Panc1 (cell line): ENCODE data around the gene LTBP2. TPM values are rescaled to one million over a fixed set of nuclear protein-coding genes. Genes with fewer than 3 reads are reported as not detected.

Experiments
- ATAC-seq: fragments of 200-7000 bp; cut with Tn5 transposase; 2 replicates; pipeline ENCODE4 v1.9.1; 2020; ENCODE audit warnings: mild to moderate bottlenecking, moderate library complexity
- BruUV-seq: library from RNA; stranded (reverse); fragments of 400-500 nt; replicated peaks from 2 replicates; lab custom pipeline; 2021; lab: Mats Ljungman, UMichigan
- CTCF ChIA-PET: fragments of 300-600 bp; sonication (Branson Sonifier 250); formaldehyde crosslinking; loops from one replicate; lab custom pipeline; 2022; ENCODE audit warnings: antibody characterized with exemption; lab: Charles Lee
- POLR2A ChIA-PET: fragments of 300-600 bp; sonication (Branson Sonifier 250); formaldehyde crosslinking; loops from one replicate; lab custom pipeline; 2022; ENCODE audit warnings: antibody characterized with exemption; lab: Charles Lee
- DNase-seq: peaks from one replicate; pipeline ENCODE4 v3.0.0-alpha.2; 2010; ENCODE audit warnings: low read depth, low spot score
- H3K27ac ChIP-seq: 2 replicates; pipeline ENCODE4 v1.5.1; 2011; ENCODE audit warnings: mild to moderate bottlenecking, low read length, inconsistent platforms
- H3K27me3 ChIP-seq: fragments of 200-500 bp; sonication (Bioruptor generic); 2 replicates; pipeline ENCODE4 v1.6.0; 2014; ENCODE audit warnings: low read length, inconsistent platforms; ENCODE audit not compliant: control insufficient read depth, insufficient read depth
- H3K36me3 ChIP-seq: fragments of 200-500 bp; sonication (Bioruptor generic); 2 replicates; pipeline ENCODE4 v1.5.1; 2014; ENCODE audit warnings: inconsistent platforms, mild to moderate bottlenecking, low read length, moderate library complexity; ENCODE audit not compliant: control insufficient read depth, insufficient read depth
- H3K4me1 ChIP-seq: 2 replicates; pipeline ENCODE4 v1.5.1; 2011; ENCODE audit warnings: inconsistent platforms, mild to moderate bottlenecking, low read length, moderate library complexity; ENCODE audit not compliant: control insufficient read depth, insufficient read depth
- H3K4me3 ChIP-seq, 2 experiments: 2 replicates each; pipeline ENCODE4 v1.5.1; 2011 to 2012; ENCODE audit warnings: low read depth in 2 of 2, low read length in 2 of 2, mild to moderate bottlenecking in 2 of 2, inconsistent platforms in 1 of 2, moderate library complexity in 1 of 2
- H3K9me3 ChIP-seq: fragments of 200-500 bp; sonication (Bioruptor generic); 2 replicates; pipeline ENCODE4 v1.5.1; 2014; ENCODE audit warnings: low read depth, mild to moderate bottlenecking, inconsistent platforms, low read length, moderate library complexity; ENCODE audit not compliant: control insufficient read depth, insufficient read depth
- CTCF ChIP-seq: fragments of 450-650 bp; IDR thresholded peaks from 2 replicates; pipeline ENCODE4 v1.5.1; 2017; ENCODE audit warnings: mild to moderate bottlenecking
- POLR2AphosphoS5 ChIP-seq: IDR thresholded peaks from 2 replicates; pipeline ENCODE4 v1.6.1; 2012; ENCODE audit warnings: mild to moderate bottlenecking, low read depth, low read length, moderate library complexity
- REST ChIP-seq, 2 experiments: IDR thresholded peaks; 2 replicates each; pipeline ENCODE4 v1.6.1; 2011 to 2012; ENCODE audit warnings: low read depth in 2 of 2, control low read depth in 1 of 2, low read length in 1 of 2, mild to moderate bottlenecking in 1 of 2, moderate library complexity in 1 of 2; ENCODE audit not compliant: insufficient read depth in 1 of 2
- SIN3A ChIP-seq: IDR thresholded peaks from 2 replicates; pipeline ENCODE4 v1.6.1; 2012; ENCODE audit warnings: low read depth, mild to moderate bottlenecking, low read length, moderate library complexity, borderline replicate concordance; ENCODE audit not compliant: insufficient read depth
- TCF7L2 ChIP-seq: IDR thresholded peaks from 2 replicates; pipeline ENCODE4 v1.6.1; 2011; ENCODE audit warnings: mild to moderate bottlenecking, low read depth, low read length, inconsistent platforms
- in situ Hi-C: cut with HindIII; loops from 2 replicates; pipeline ENCODE4 v1.10.0; 2016; ENCODE audit warnings: low sequenced_read_pairs, low pct_unique_long_range_greater_than_20kb
- intact Hi-C: fragments of 100-400 bp; cut with micrococcal nuclease; formaldehyde crosslinking; loops from one replicate; pipeline ENCODE4 v1.10.0; 2022; ENCODE audit not compliant: unreplicated experiment
- total RNA-seq: library from RNA; stranded (reverse); gene quantifications from one replicate; pipeline ENCODE4 v1.2.1, GENCODE V29; 2021; ENCODE audit not compliant: unreplicated experiment

Gene LTBP2
- total RNA-seq, 1 experiment from 2014 or later, result 69.8 TPM

DNA sequence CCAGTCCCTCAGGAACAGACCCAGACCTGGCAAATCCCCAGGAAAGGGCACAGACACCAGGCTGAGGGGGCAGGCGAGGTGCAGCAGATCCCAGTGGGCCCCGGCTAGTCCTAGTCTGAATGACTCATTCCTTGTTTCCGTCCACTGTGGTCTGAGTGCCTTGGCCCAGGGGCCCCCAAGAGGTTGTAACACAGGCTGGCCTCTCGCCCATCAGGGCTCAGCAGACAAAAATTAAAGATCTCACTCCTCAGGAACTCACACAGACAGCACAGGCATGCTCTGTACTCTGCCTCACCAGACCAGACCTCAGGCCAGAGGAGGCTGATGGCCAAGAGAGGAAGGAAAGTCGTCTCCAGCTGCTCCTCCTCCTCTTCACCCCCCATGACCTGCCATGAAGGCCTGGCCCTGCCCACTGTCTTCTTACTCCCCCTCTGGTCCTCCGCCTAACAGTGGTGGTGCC is 7.7 kb upstream of the LTBP2 start:
- Histone ChIP-seq H3K4me3 (no peak overlapping the region), H3K4me1 (peaks cover 73% of the 10 kb centered on the region), H3K27me3 (no peaks in the 10 kb centered on the region), H3K27ac (peak overlapping the region; percentile 95), H3K9me3 (no peaks in the 10 kb centered on the region), H3K36me3 (no peaks in the 10 kb centered on the region)
- BruUV-seq, result no TSS peak
- TF ChIP-seq TCF7L2 (0 out of 2 replicates have a peak, but pooled peaks have one; percentile 5), SIN3A (no peak)
- ChIA-PET CTCF (no interaction called here), POLR2A (interaction anchor here (0.9 kb wide), 1 partner anchor 8 kb away, joined by 3 read pairs; the partner anchor contains the start of gene LTBP2)
- intact Hi-C loops, result loop anchor here (10.0 kb wide), 1 partner anchor 65 kb away; no protein-coding TSS in a partner anchor
- peak; percentile 69 for ATAC-seq
- in situ Hi-C loops, result no loop called here
- no peak for DNase-seq

DNA sequence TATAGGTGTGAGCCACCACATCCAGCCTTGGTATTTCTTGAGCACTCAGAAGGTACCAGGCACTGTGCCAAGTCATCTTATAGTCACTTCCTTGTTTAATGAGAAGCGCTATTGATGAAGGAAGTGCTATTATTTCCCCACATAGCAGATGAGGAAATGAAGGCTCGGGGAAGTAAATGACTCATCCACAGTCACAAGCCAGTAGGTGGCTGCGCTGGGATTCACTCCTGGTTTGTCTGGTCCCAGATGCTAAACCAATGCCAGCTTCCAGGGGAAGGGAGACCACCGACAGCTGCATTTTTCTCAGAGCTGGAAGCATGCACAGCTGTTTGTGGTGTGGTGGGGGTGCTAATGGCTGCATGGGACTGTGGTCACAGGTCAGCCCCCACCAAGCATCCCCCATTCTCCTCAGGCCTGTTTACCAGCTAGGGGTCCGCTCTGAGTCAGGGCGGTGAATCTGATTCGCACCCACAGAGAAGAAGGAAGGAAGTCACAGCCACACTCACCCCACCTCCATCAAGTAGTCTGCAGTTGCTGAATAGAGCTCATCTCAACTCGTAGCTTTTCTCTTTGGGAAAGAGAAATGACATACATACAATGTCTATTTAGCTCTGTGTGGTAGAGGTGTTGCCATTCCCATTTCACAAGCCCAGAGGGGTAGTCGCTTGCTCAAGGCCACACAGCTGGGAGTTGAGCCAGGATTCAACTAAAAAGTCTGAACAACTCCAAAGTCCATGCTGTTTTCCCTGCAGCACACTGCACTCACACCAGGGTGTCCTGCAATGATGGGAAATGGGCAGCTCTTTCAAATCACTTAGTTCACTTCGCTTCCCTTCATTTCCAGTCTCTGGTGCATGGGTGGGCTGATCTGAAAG is 6.3 kb upstream of the LTBP2 start:
- no peak for ATAC-seq
- in situ Hi-C loops (no loop called here), intact Hi-C loops (loop anchor here (10.0 kb wide), 1 partner anchor 66 kb away; no protein-coding TSS in a partner anchor)
- H3K27ac ChIP-seq, result peak overlapping the region; percentile 95
- peaks cover 87% of the 10 kb centered on the region for H3K4me1 ChIP-seq
- BruUV-seq, result no TSS peak
- 0 out of 4 replicates have a peak overlapping the region, but pooled peaks of 1 of the 2 experiments have one; percentile 1 for H3K4me3 ChIP-seq
- H3K36me3 ChIP-seq, result no peaks in the 10 kb centered on the region
- H3K27me3 ChIP-seq, result no peaks in the 10 kb centered on the region
- TF ChIP-seq CTCF (no peak), REST (IDR thresholded peaks at IDR 0.05; ENCODE audit: insufficient read depth in 1 of 2, low read depth in 2 of 2, low read length in 1 of 2) (no peak), POLR2AphosphoS5 (no peak), TCF7L2 (no peak), SIN3A (no peak)
- ChIA-PET POLR2A (no interaction called here), CTCF (interaction anchor here (0.7 kb wide), 1 partner anchor 9 kb away, joined by 3 read pairs; no protein-coding TSS in a partner anchor)
- no peaks in the 10 kb centered on the region for H3K9me3 ChIP-seq
- no peak for DNase-seq
